WERI-Rb-1 (cell line): ENCODE results near the gene NPIPB6.
A peak's percentile ranks its signal among the peaks of the same experiment; 100 is the strongest.

Experiments
- DNase-seq: peaks from one replicate; pipeline ENCODE4 v3.0.0-alpha.2; 2020
- H3K27ac ChIP-seq: fragments of 250-450 bp; sonication (Bioruptor Pico); 2 replicates; pipeline ENCODE4 v1.5.1; 2020; ENCODE audit warnings: mild to moderate bottlenecking, moderate library complexity
- H3K27me3 ChIP-seq: fragments of 250-450 bp; sonication (Bioruptor Pico); 2 replicates; pipeline ENCODE4 v1.5.1; 2021; ENCODE audit warnings: mild to moderate bottlenecking, low read depth, moderate library complexity; ENCODE audit not compliant: insufficient read depth, severe bottlenecking
- H3K36me3 ChIP-seq: fragments of 250-450 bp; sonication (Bioruptor Pico); 2 replicates; pipeline ENCODE4 v1.5.1; 2020; ENCODE audit warnings: mild to moderate bottlenecking, moderate library complexity
- H3K4me3 ChIP-seq: 2 replicates; pipeline ENCODE4 v1.5.1; 2011; ENCODE audit warnings: low read depth, mild to moderate bottlenecking, control low read depth, low read length
- H3K9me3 ChIP-seq: fragments of 250-450 bp; sonication (Bioruptor Pico); 2 replicates; pipeline ENCODE4 v1.5.1; 2021; ENCODE audit warnings: mild to moderate bottlenecking, moderate library complexity; ENCODE audit not compliant: severe bottlenecking
- TF ChIP-seq, protein P1 (sequence below): IDR thresholded peaks from 2 replicates; pipeline ENCODE4 v1.5.1; 2011; ENCODE audit warnings: low read depth, mild to moderate bottlenecking, control low read depth, inconsistent platforms, low read length

The NPIPB6 gene

DNA sequence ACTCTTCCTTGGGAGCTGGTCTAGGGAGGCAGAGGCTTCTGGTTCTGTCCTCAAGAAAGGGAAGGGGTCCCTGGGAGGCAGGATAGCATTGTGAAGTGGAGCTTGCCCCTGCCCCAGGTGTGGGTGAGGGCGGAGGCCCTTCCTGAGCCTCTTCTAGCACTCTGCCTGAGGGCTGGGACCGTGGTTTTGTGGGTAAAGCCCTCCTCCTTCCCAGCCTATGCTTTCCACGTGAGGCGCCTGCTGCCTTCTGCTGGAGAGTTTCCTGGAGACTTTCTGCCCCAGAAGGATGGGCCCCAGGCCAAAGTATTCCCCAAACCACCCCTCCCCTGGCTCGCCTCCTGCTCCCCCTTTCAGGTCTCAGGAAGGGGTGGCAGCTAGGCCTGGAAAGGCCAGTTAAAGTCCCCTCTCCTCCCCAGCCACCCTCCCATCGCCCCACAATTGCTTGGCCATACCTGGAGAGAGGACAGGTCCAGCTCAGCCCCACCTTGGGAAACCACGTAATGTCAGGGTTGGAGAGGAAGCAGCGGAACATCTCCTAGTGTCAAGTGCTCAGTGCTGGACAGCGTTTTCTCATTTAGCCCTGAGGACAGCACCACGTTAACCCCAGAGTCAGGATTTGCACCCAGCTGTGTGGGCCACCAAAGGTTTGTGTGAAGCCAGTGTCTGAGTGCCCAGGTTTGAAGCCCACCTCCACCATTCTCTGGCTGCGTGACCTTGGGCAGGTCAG is 65.4 kb downstream of the NPIPB6 start:
- no peaks in the 10 kb centered on the region for H3K27me3 ChIP-seq
- TF ChIP-seq, protein P1, sequence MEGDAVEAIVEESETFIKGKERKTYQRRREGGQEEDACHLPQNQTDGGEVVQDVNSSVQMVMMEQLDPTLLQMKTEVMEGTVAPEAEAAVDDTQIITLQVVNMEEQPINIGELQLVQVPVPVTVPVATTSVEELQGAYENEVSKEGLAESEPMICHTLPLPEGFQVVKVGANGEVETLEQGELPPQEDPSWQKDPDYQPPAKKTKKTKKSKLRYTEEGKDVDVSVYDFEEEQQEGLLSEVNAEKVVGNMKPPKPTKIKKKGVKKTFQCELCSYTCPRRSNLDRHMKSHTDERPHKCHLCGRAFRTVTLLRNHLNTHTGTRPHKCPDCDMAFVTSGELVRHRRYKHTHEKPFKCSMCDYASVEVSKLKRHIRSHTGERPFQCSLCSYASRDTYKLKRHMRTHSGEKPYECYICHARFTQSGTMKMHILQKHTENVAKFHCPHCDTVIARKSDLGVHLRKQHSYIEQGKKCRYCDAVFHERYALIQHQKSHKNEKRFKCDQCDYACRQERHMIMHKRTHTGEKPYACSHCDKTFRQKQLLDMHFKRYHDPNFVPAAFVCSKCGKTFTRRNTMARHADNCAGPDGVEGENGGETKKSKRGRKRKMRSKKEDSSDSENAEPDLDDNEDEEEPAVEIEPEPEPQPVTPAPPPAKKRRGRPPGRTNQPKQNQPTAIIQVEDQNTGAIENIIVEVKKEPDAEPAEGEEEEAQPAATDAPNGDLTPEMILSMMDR, result no peak
- H3K9me3 ChIP-seq, result no peaks in the 10 kb centered on the region
- H3K27ac ChIP-seq, result no peak overlapping the region
- no peak overlapping the region for H3K4me3 ChIP-seq
- no peak for DNase-seq
- peaks cover 26% of the 10 kb centered on the region for H3K36me3 ChIP-seq

DNA sequence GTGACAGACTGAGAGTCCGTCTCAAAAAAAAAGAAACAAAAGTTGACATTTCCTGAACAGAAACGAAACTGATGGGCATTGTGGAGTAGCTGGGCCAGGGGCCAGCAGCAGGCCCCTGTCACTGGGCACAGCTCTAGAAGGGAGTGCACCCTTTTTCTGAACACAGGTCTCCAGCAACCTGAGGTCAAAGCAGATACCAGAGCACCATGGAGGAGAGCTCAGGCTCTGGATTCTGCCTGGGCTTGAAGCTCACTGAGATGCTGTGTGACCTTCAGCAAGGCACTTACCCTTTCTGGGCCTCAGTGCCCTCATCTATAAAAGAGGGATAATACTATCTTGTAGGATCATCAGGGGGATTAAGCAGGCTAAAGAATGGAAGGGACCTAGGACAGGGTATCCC is 66.0 kb downstream of the NPIPB6 start:
- Histone ChIP-seq H3K27ac (no peak overlapping the region), H3K27me3 (no peaks in the 10 kb centered on the region), H3K36me3 (peaks cover 26% of the 10 kb centered on the region), H3K9me3 (no peaks in the 10 kb centered on the region), H3K4me3 (no peak overlapping the region)
- DNase-seq, result no peak
- TF ChIP-seq, protein P1, result no peak

DNA sequence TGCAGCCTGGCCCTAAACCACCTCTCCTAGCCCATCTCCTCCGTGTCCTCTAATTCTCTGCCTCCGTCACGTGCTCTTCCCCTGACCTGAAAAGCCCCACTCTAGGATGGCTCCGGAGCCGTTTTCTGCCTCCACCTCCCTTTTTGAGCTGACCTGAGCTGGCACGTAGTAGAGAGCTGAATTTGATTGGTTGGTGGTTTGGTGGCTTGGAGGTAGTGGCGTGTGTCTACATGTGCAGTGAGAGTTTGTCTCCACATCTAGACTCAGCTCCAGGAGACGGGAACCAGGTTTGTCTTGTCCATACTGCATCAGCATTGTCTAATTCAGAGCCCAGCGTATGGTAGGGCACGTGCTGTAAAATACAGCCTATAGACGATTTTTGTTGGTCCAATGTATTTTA is 68.0 kb downstream of the NPIPB6 start:
- Histone ChIP-seq H3K27ac (no peak overlapping the region), H3K27me3 (no peaks in the 10 kb centered on the region), H3K36me3 (peaks cover 22% of the 10 kb centered on the region), H3K9me3 (no peaks in the 10 kb centered on the region), H3K4me3 (no peak overlapping the region)
- no peak for DNase-seq
- TF ChIP-seq, protein P1, result no peak

DNA sequence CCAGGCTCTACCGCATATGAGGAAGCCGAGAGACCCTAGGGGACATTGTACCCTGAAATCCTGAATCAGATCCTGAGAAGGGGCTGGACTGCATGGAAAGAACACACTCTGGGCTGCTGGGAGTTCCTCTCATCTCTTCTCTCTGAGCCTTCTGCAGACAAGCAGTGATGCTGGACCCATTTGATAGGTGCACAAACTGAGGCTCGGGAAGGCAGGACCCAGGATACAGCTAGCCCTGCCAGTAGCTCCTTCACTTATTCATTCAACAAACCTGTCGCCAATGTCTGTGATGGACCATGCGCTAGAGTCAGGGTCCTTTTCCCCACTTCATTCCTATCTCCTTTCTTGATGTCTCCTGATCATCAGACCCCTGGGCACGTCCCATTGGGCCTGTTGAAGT is 69.1 kb downstream of the NPIPB6 start:
- no peaks in the 10 kb centered on the region for H3K9me3 ChIP-seq
- no peak overlapping the region for H3K4me3 ChIP-seq
- no peak overlapping the region for H3K27ac ChIP-seq
- H3K27me3 ChIP-seq, result no peaks in the 10 kb centered on the region
- TF ChIP-seq, protein P1, result no peak
- H3K36me3 ChIP-seq, result peaks cover 17% of the 10 kb centered on the region
- DNase-seq, result no peak

DNA sequence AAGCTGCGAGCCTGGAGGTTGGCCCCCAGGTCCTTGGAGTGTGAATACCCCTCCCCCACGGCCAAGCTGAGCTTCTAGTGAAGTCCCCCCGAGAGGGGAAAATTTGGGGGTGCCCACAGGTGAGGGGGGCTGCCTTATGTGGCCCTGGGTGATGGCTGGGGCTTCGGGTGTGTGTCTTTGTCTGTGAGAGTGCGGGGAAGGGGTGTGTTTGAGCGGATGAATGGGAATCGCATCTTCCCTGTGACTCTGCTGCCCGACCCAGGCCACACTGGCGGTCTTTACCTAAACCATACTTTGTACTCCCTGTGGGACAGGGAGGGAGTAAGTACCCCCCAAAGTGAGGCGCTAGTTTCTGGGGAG is 69.7 kb downstream of the NPIPB6 start:
- H3K9me3 ChIP-seq, result no peaks in the 10 kb centered on the region
- TF ChIP-seq, protein P1, result no peak
- peak overlapping the region; percentile 85 for H3K27ac ChIP-seq
- no peaks in the 10 kb centered on the region for H3K27me3 ChIP-seq
- DNase-seq, result no peak
- peak overlapping the region; percentile 93 for H3K4me3 ChIP-seq
- peaks cover 14% of the 10 kb centered on the region for H3K36me3 ChIP-seq
